Pancreas (tissue), 10 donors: ENCODE data around the gene SKI. TPM values are rescaled to one million over a fixed set of nuclear protein-coding genes. Genes with fewer than 3 reads are reported as not detected.

Experiments
- ATAC-seq, 4 donors: fragments of 200-7000 bp; cut with Tn5 transposase; one replicate each; pipeline versions ENCODE4 v1.8.0 to v1.9.1; 2020; ENCODE audit warnings: mild to moderate bottlenecking in 4 of 4, moderate library complexity in 4 of 4
- DNase-seq, 6 donors: peaks; one replicate each; pipeline ENCODE4 v3.0.0-alpha.2; 2020
- FAIRE-seq: peaks from 2 replicates; lab custom pipeline; 2012; peaks lifted over from hg19 to GRCh38; lab: Jason Lieb, UNC
- H3K27ac ChIP-seq, 4 donors: fragments of 200-600 bp; sonication (generic); 1 replicate in 3 of 4; 2 replicates in 1 of 4; pipeline versions ENCODE4 v1.5.0 to v1.8.0; 2020
- H3K27me3 ChIP-seq, 4 donors: fragments of 200-600 bp; one replicate each; pipeline ENCODE4 v1.8.0; 2021
- H3K36me3 ChIP-seq, 3 donors: fragments of 200-600 bp; sonication (generic) in 1 of 3; one replicate each; pipeline versions ENCODE4 v1.5.0 to v1.8.0; 2020 to 2021
- H3K4me1 ChIP-seq, 3 donors: fragments of 200-600 bp; one replicate each; pipeline ENCODE4 v1.8.0; 2021
- H3K4me3 ChIP-seq, 4 donors: fragments of 200-600 bp; sonication (generic) in 2 of 4; one replicate each; pipeline versions ENCODE4 v1.5.0 to v1.8.0; 2020 to 2021
- H3K9me3 ChIP-seq, 4 donors: fragments of 200-600 bp; one replicate each; pipeline ENCODE4 v1.8.0; 2021
- WGBS, 2 donors: extraction: QIAGEN DNeasy Blood & Tissue Kit; methylation state at CpG; one replicate each; pipeline ENCODE4 v1.1.7; 2013; 5-methylcytosine and 5-hydroxymethylcytosine counted together
- intact Hi-C, 3 donors: fragments of 100-400 bp; cut with DNase I; formaldehyde crosslinking; loops; one replicate each; pipeline versions ENCODE4 v1.11.1 to v1.14.2; 2022
- polyA plus RNA-seq, 2 donors: library from polyadenylated mRNA; stranded (reverse); fragments of 200-250 nt; gene quantifications; one replicate each; pipeline ENCODE4 v1.2.3, GENCODE V29; 2013
- total RNA-seq, 6 donors: library from RNA; stranded (reverse); fragmentation: NEBNext Ultra II Directional in 4 of 6; extraction: Animal tissue kit (Norgen Biotek cat#: 25700) in 4 of 6; gene quantifications; one replicate each; pipeline versions ENCODE4 v1.2.1 to v1.2.4, GENCODE V29; 2021 to 2023
- TF ChIP-seq, protein P1 (sequence below), 4 donors: fragments of 200-600 bp; sonication (generic) in 3 of 4; IDR thresholded peaks; one replicate each; pipeline versions ENCODE4 v1.5.0 to v1.8.0; 2021; ENCODE audit warnings: antibody characterized with exemption in 4 of 4
- donor health status: healthy with polysubstance abuse.
- donor health status: DM: no; HTN: no; CAD: no; lungs with moderate emphysema.
- donor health status: DM: no; HTN: no; CAD: no.
- donor health status: control.
- donor health status: control.
- donor health status: Bipolar disorder and iron deficiency.
- donor health status: DM: yes; HTN: yes; CAD: no.
- donor health status: DM: no; HTN: no; CAD: no.
- donor health status: DM: no; HTN: no; CAD: no.
- donor health status: DM: yes; HTN: yes; CAD: no.

SKI gene
- total and polyA plus RNA-seq, 8 donors, result 8.6 to 27.9 (median 14.0) TPM

DNA sequence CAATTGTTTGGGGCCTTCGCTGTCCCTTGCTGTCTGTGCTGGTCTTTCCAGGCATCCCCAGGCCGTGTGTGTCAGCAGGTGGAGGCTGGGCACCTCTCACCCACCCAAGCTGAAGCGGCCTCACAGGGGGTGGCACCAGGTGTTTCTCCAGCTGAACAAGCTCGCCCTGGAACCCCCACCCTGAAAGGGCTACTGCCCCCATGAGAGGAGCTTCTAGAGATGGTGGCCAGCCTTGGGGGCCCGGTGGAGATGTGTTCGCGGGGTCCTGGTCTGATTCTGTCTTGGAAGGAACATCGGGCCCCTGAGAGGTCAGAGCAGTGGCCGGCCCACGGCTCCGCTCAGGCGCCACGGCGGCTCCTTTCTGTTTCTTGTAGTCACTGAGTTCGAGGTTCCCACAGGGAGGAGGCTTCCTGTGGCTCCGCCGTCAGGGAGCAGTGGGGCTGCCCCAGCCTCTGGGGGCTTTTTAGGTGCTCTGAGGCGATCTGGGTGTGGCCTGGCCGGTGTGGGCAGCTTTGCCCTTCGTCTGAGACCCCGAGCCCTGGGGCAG lies 46.9 kb downstream of the SKI start:
- peaks cover 0 to 3% (median 0%) of the 10 kb centered on the region in 3 donors for H3K4me1 ChIP-seq

DNA sequence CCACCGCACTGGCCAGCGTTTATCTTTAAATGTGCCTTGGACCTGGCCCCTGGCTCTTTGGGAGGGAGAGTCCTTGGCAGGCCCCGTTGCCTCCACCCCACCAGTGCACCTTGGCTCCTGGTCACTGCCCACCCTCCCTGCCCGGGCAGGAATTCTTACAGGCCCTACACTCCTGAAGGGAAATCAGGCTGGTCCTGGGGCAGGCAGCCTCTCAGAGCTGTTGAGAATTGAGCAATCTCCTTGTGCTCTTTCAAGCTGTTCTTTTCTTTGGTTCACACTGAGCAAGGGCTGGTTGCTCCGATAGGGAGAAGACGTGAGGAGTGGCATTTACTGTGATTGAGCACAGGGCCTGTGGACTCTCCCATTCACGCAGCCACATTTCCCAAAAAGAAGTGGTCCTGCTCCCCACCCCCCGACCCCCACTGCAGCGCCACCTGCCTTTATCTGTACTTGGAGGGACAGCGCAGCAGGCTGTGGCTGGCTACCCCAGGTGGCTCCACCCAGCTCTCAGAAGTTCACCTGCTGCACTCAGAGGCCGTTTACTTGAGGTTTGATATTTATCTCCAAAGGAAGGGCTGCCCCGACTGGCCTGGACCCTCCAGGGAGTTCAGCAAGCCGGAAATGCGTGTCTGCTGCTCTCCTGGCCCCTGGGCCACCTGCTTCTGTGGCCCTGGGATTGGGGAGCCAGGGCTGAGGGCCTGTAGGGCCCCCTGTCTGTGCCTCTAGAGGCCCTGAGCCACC lies 47.8 kb downstream of the SKI start:
- peak in 2 of 6 donors; percentile 8 to 57 for DNase-seq
- peak; percentile 11 to 34 (median 30) for ATAC-seq

More for the DNA sequence above, 46.9 kb downstream of the SKI start:
- Histone ChIP-seq H3K9me3 (no peaks in the 10 kb centered on the region), H3K27ac (peak overlapping the region in 1 of 4 donors; percentile 17), H3K36me3 (no peaks in the 10 kb centered on the region), H3K4me3 (no peak overlapping the region), H3K27me3 (no peaks in the 10 kb centered on the region)
- ATAC-seq (no peak), FAIRE-seq (no peak), DNase-seq (peak in 2 of 6 donors; percentile 11 to 46)
- intact Hi-C loops, result no loop called here
- WGBS, 2 donors, result 85 to 86% methylated on average over 20 to 21 of the region's 21 CpGs
- TF ChIP-seq, protein P1, sequence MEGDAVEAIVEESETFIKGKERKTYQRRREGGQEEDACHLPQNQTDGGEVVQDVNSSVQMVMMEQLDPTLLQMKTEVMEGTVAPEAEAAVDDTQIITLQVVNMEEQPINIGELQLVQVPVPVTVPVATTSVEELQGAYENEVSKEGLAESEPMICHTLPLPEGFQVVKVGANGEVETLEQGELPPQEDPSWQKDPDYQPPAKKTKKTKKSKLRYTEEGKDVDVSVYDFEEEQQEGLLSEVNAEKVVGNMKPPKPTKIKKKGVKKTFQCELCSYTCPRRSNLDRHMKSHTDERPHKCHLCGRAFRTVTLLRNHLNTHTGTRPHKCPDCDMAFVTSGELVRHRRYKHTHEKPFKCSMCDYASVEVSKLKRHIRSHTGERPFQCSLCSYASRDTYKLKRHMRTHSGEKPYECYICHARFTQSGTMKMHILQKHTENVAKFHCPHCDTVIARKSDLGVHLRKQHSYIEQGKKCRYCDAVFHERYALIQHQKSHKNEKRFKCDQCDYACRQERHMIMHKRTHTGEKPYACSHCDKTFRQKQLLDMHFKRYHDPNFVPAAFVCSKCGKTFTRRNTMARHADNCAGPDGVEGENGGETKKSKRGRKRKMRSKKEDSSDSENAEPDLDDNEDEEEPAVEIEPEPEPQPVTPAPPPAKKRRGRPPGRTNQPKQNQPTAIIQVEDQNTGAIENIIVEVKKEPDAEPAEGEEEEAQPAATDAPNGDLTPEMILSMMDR (IDR thresholded peaks at IDR 0.05), result no peak

DNA sequence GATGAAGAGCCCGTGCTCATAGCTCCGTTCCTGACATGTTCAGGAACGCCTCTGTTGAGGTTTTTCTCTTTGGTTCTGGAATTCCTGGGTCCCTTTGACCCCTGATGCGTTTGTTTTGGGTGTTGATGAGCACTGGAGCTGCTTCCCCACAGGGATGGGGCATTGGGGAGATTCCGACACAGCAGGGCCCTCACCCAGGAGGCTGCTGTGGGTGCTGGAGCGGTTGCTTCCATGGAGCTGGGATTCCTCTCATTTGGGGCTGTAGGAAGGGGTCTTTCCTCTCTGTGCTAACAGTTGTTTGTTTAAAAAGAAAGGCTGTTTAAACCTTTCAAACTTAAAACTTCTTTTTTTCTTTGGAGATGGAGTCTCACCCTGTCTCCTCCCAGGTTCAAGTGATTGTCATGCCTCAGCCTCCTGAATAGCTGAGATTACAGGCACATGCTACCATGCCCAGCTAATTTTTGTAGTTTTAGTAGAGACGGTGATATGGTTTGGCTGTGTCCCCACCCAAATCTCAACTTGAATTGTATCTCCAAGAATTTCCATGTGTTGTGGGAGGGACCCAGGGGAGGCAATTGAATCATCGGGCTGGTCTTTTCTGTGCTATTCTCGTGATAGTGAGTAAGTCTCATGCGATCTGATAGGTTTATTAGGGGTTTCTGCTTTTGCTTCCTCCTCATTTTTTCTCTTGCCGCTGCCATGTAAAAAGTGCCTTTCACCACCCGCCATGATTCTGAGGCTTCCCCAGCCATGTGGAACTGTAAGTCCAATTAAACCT lies 48.9 kb downstream of the SKI start:
- ATAC-seq, result no peak
- H3K36me3 ChIP-seq, result no peaks in the 10 kb centered on the region
- no peak overlapping the region for H3K4me3 ChIP-seq
- no peaks in the 10 kb centered on the region for H3K27me3 ChIP-seq
- intact Hi-C loops, result no loop called here
- TF ChIP-seq, protein P1 (IDR thresholded peaks at IDR 0.05), result no peak
- peak overlapping the region in 1 of 4 donors; percentile 17 for H3K27ac ChIP-seq
- no peaks in the 10 kb centered on the region for H3K9me3 ChIP-seq
- peaks cover 0 to 3% (median 0%) of the 10 kb centered on the region in 3 donors for H3K4me1 ChIP-seq
- no peak for DNase-seq
- 89% methylated on average over 12 of the region's 12 CpGs for WGBS, 2 donors
- FAIRE-seq, result no peak

More for the DNA sequence above, 47.8 kb downstream of the SKI start:
- Histone ChIP-seq H3K27me3 (no peaks in the 10 kb centered on the region), H3K27ac (peak overlapping the region in 1 of 4 donors; percentile 17), H3K4me1 (peaks cover 0 to 3% (median 0%) of the 10 kb centered on the region in 3 donors), H3K4me3 (no peak overlapping the region), H3K9me3 (no peaks in the 10 kb centered on the region), H3K36me3 (no peaks in the 10 kb centered on the region)
- TF ChIP-seq, protein P1 (IDR thresholded peaks at IDR 0.05), result no peak
- intact Hi-C loops, result no loop called here
- FAIRE-seq, result no peak
- 43 to 59% methylated on average over 14 of the region's 14 CpGs for WGBS, 2 donors

DNA sequence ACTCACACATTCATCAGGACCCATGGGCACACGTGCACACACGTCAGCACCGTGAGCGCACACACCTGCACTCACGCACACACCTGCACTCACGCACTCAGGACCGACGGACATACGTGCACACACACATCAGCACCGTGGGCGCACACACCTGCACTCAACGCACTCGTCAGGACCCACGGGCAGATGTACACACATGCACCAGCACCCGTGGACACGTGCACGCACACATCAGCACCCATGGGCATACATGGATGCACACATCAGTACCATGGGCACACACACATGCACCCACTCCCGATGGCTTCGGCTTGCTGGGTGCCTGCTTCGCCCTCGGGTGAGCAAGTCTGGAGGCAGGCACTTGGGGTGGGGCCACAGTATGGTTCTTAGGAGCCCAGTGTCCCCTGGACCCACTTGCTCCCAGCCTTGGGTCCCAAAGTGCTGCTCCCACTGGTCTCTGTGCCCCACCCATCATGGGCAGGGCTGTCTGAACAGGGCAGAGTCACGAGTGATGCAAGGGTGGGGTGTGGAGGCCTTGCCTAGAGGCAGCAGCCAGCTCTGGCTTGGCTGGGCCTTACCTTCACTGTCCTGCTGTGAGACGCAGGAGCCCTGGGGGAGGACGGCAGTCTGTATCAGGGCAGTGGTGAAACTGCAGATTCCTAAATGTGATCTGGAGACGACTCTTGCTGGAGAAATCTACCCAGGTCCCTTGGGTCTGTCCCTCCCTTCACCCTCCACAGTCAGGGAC lies 49.8 kb downstream of the SKI start:
- Histone ChIP-seq H3K4me1 (peaks cover 0 to 3% (median 0%) of the 10 kb centered on the region in 3 donors), H3K27ac (no peak overlapping the region), H3K4me3 (no peak overlapping the region), H3K36me3 (no peaks in the 10 kb centered on the region), H3K9me3 (no peaks in the 10 kb centered on the region), H3K27me3 (no peaks in the 10 kb centered on the region)
- TF ChIP-seq, protein P1 (IDR thresholded peaks at IDR 0.05), result no peak
- ATAC-seq, result peak in 1 of 4 donors; percentile 4
- 93% methylated on average over 25 of the region's 25 CpGs for WGBS, 2 donors
- DNase-seq, result peak in 3 of 6 donors; percentile 20 to 50 (median 32)
- FAIRE-seq, result no peak
- intact Hi-C loops, result no loop called here
